Measurements from ENCODE around the gene UBE4B. TPM values are rescaled to one million over a fixed set of nuclear protein-coding genes. Genes with fewer than 3 reads are reported as not detected.
"Not testable (repeated sequence)": the region's sequence is repeated elsewhere in the genome, so short reads cannot be mapped to it uniquely, and the experiment has no call there.

UBE4B gene
- total RNA-seq, 1 donor = 55.0 TPM

- TF ChIP-seq CTCF (IDR thresholded peaks at IDR 0.05; ENCODE audit: insufficient read depth, low read length) = no peak
- H3K4me3 ChIP-seq (ENCODE audit: low read depth, low read length) = no peak overlapping the region
- no peak for DNase-seq (ENCODE audit: low read depth)
Observed at GRCh38 chr1:10220200-10220599, 187.4 kb downstream of the UBE4B start.

- H3K4me3 ChIP-seq (ENCODE audit: low read depth, low read length); DNase-seq (ENCODE audit: low read depth): not testable (repeated sequence)
Observed at GRCh38 chr1:10220657-10221056, 187.9 kb downstream of the UBE4B start.

GRCh38 chr1:10225573-10225972 is 192.8 kb downstream of the UBE4B start:
- TF ChIP-seq CTCF (IDR thresholded peaks at IDR 0.05; ENCODE audit: insufficient read depth, low read length) = no peak
- no peak overlapping the region for H3K4me3 ChIP-seq (ENCODE audit: low read depth, low read length)
- no peak for DNase-seq (ENCODE audit: low read depth)

GRCh38 chr1:10228528-10228927 is 195.8 kb downstream of the UBE4B start:
- peak; percentile 29 for DNase-seq (ENCODE audit: low read depth)
- H3K4me3 ChIP-seq (ENCODE audit: low read depth, low read length) = no peak overlapping the region
- no peak for TF ChIP-seq CTCF (IDR thresholded peaks at IDR 0.05; ENCODE audit: insufficient read depth, low read length)

GRCh38 chr1:10229903-10230302 is 197.1 kb downstream of the UBE4B start:
- H3K4me3 ChIP-seq (ENCODE audit: low read depth, low read length) = no peak overlapping the region
- no peak for DNase-seq (ENCODE audit: low read depth)
- TF ChIP-seq CTCF (IDR thresholded peaks at IDR 0.05; ENCODE audit: insufficient read depth, low read length) = no peak

Small RNAs within 50 kb of the gene (small RNA-seq; reads per million reads assigned to genes)
- gene MIR1273D (not detected), gene RNU6-828P (not detected)

Other genes starting within 250 kb of the UBE4B start
- gene CLSTN1, start 209.0 kb upstream of the UBE4B start, total RNA-seq (ENCODE audit: low replicate concordance) = 53.0 and 61.5 TPM in 2 replicates
- gene CTNNBIP1, start 122.7 kb upstream of the UBE4B start, total RNA-seq (ENCODE audit: low replicate concordance) = 11.9 and 12.3 TPM in 2 replicates
- 50.3 and 61.0 TPM in 2 replicates for gene LZIC, start 89.6 kb upstream of the UBE4B start, total RNA-seq (ENCODE audit: low replicate concordance)
- gene NMNAT1, start 89.5 kb upstream of the UBE4B start, total RNA-seq (ENCODE audit: low replicate concordance) = 9.7 and 10.6 TPM in 2 replicates
- gene RBP7, start 35.7 kb upstream of the UBE4B start, total RNA-seq (ENCODE audit: low replicate concordance) = not detected in 2 replicates
- gene KIF1B, start 177.6 kb downstream of the UBE4B start, total RNA-seq (ENCODE audit: low replicate concordance) = 34.8 and 45.5 TPM in 2 replicates

Measured in fibroblast of the aortic adventitia (primary cell).